ENCODE measurements around the gene RUNDC1. TPM values are rescaled to one million over a fixed set of nuclear protein-coding genes. Genes with fewer than 3 reads are reported as not detected.
"Not testable (repeated sequence)": the region's sequence is repeated elsewhere in the genome, so short reads cannot be mapped to it uniquely, and the experiment has no call there.

The RUNDC1 gene
- total RNA-seq, 1 donor from 2014 or later: 12.5 TPM

DNA sequence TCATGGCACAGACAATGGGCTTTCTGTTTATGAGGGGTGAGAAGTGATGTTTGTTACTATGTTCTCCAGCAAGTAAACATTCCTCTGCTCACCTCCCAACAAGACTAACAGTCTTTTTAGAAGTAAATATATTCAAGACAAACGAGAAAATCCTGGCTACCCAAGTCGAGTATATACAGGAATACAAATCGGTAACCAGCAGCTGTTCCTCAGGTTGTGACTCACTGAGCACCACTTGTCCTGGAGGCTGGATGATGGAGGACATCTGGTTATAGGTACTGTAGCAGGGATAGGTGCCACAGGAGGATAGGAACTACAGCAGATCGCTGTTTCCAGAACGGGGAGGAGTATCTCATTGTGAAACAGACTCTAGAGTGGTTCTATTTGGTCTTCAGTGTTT is 12.5 kb downstream of the RUNDC1 start:
- TF ChIP-seq, protein P1, sequence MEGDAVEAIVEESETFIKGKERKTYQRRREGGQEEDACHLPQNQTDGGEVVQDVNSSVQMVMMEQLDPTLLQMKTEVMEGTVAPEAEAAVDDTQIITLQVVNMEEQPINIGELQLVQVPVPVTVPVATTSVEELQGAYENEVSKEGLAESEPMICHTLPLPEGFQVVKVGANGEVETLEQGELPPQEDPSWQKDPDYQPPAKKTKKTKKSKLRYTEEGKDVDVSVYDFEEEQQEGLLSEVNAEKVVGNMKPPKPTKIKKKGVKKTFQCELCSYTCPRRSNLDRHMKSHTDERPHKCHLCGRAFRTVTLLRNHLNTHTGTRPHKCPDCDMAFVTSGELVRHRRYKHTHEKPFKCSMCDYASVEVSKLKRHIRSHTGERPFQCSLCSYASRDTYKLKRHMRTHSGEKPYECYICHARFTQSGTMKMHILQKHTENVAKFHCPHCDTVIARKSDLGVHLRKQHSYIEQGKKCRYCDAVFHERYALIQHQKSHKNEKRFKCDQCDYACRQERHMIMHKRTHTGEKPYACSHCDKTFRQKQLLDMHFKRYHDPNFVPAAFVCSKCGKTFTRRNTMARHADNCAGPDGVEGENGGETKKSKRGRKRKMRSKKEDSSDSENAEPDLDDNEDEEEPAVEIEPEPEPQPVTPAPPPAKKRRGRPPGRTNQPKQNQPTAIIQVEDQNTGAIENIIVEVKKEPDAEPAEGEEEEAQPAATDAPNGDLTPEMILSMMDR (IDR thresholded peaks at IDR 0.05): no peak
- H3K27ac Mint-ChIP-seq (ENCODE audit: unreplicated experiment): no peak overlapping the region
- H3K36me3 Mint-ChIP-seq (ENCODE audit: unreplicated experiment): peaks cover 37% of the 10 kb centered on the region
- H3K4me3 Mint-ChIP-seq (ENCODE audit: unreplicated experiment): no peak overlapping the region
- no peak for DNase-seq (ENCODE audit: extremely low spot score, unreplicated experiment)
- H3K27me3 Mint-ChIP-seq (ENCODE audit: unreplicated experiment): no peaks in the 10 kb centered on the region
- no peaks in the 10 kb centered on the region for H3K9me3 Mint-ChIP-seq (ENCODE audit: unreplicated experiment)
- peaks cover 28% of the 10 kb centered on the region for H3K4me1 Mint-ChIP-seq (ENCODE audit: unreplicated experiment)

DNA sequence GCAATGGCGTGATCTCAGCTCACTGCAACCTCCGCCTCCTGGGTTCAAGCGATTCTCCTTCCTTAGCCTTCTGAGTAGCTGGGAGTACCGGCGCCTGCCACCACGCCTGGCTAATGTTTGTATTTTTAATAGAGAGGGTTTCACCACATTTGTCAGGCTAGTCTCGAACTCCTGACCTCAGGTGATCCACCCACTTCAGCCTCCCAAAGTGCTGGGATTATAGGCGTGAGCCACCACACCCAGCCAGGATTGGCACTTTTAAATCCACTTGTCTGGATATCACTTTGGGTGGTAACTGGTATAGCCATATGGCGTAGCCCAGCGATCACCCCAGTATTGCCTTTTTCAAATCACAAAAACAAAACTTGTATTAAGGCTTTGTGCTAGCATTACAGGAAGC is 13.5 kb downstream of the RUNDC1 start:
- not testable (repeated sequence) for DNase-seq (ENCODE audit: extremely low spot score, unreplicated experiment); H3K27ac Mint-ChIP-seq (ENCODE audit: unreplicated experiment); H3K9me3 Mint-ChIP-seq (ENCODE audit: unreplicated experiment); H3K27me3 Mint-ChIP-seq (ENCODE audit: unreplicated experiment); H3K4me3 Mint-ChIP-seq (ENCODE audit: unreplicated experiment)
- Mint-ChIP-seq H3K4me1 (ENCODE audit: unreplicated experiment) (peaks cover 30% of the 10 kb centered on the region), H3K36me3 (ENCODE audit: unreplicated experiment) (peaks cover 29% of the 10 kb centered on the region)

DNA sequence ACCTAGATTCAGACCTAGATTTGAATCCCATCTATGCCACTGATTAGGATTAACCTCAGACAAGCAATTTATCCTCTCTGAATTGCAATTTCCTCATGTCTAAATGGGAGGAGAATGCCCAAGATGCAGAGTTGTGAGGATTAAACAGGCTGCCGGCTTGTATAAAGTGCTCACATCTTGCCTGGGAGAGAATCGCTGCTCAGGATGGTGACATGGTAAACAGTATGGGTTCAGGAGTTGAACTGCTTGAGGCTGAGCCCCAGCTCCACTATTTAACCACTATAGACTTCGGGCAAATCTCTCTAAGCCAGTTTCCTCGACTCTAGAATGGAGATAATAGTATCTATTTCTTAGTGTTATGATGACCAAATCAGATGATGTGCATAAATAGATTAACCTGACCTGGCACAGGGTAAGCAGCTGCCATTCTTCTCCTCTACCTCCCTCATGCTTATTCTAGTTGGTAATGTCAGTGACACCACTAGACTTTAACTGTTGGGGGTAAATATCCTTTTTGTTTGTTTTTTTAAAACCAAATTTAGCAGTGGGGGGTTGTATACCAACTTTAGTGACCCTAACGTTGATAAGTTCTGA is 17.1 kb downstream of the RUNDC1 start:
- H3K27ac Mint-ChIP-seq (ENCODE audit: unreplicated experiment): peak overlapping the region; percentile 96
- peaks cover 32% of the 10 kb centered on the region for H3K4me1 Mint-ChIP-seq (ENCODE audit: unreplicated experiment)
- TF ChIP-seq, protein P1 (IDR thresholded peaks at IDR 0.05): no peak
- peaks cover 27% of the 10 kb centered on the region for H3K36me3 Mint-ChIP-seq (ENCODE audit: unreplicated experiment)
- H3K9me3 Mint-ChIP-seq (ENCODE audit: unreplicated experiment): no peaks in the 10 kb centered on the region
- no peak for DNase-seq (ENCODE audit: extremely low spot score, unreplicated experiment)
- H3K27me3 Mint-ChIP-seq (ENCODE audit: unreplicated experiment): no peaks in the 10 kb centered on the region
- peak overlapping the region; percentile 98 for H3K4me3 Mint-ChIP-seq (ENCODE audit: unreplicated experiment)

DNA sequence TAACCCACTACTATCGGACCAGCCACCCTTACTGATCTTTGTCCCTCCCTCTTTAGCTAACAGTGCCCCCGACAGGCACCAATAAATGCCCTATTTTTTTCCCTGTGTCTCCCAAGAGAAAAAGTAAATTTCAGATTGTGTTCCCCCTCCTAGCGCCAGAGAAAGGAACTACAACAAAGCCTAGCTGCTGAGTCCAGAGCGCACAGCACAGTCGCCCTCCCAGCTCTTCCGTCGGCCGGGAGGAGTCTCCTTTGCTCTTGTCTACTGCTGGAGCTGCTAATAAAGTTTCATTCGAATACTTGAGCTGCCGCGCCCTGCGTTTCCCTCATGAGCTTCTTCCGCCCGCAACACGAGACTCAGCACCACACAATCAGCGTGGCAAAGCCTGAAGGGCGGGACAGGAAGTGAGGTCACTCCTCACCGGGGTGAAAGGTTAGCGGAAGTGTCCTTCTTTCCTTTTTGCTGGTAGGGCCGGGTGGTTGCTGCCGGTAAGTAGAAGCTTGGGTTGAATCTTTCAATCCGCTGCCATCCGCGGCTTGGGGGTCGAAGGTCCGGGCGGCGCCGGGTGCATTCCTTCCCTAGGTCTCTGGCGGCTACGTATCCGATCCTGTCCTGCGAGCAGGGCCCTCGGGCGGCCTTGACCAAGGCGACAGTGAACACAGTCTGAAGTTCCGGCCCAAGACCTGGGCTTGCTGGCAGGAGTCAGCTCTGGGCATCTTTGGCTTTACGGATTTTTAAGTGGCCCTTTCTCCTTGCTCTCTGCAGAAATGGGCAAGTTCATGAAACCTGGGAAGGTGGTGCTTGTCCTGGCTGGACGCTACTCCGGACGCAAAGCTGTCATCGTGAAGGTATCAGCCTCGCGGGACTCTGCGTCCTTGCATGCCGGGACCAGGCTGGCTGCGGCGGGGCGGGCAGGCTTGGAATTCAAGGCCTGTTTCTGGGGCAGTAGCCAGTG is 17.9 kb downstream of the RUNDC1 start, which contains the start of gene RPL27:
Gene RPL27, plus strand, starts transcription at position 436 of the 955 bp plus-strand sequence. Its CDS starts 332 bp downstream, at position 768.
- Mint-ChIP-seq H3K27ac (ENCODE audit: unreplicated experiment) (peak within 1 kb of the TSS; percentile 96), H3K4me1 (ENCODE audit: unreplicated experiment) (peaks cover 32% of the 10 kb centered on the region), H3K36me3 (ENCODE audit: unreplicated experiment) (peaks cover 31% of the 10 kb centered on the region), H3K27me3 (ENCODE audit: unreplicated experiment) (no peaks in the 10 kb centered on the region), H3K9me3 (ENCODE audit: unreplicated experiment) (no peaks in the 10 kb centered on the region), H3K4me3 (ENCODE audit: unreplicated experiment) (peak within 1 kb of the TSS; percentile 98)
- TF ChIP-seq, protein P1 (IDR thresholded peaks at IDR 0.05): peak; percentile 78
- peak; percentile 98 for DNase-seq (ENCODE audit: extremely low spot score, unreplicated experiment)

DNA sequence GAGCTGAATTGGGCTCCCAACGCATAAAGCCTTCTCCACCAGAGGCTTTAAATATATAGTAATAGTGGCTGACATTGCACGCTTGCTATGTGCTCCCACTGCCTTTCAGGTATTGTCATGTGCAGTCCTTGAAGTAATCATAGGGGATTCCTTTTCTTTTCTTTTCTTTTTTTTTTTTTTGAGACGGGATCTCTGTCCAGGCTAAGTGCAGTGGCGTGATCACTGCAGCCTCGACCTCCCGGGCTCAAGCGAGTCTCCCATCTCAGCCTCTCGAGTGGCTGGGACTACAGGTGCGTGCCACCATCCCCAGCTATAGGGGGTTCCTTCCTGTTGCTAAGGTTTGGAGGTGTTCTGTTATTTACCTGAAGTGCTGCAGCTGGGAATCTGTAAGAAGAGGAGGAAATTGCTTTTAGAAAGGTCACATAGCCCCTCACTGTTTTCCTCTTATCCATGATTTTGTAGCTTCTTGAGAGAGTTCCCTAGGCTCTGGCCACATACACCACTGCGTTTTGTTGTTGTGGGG is 18.7 kb downstream of the RUNDC1 start:
- peak overlapping the region; percentile 96 for H3K27ac Mint-ChIP-seq (ENCODE audit: unreplicated experiment)

DNA sequence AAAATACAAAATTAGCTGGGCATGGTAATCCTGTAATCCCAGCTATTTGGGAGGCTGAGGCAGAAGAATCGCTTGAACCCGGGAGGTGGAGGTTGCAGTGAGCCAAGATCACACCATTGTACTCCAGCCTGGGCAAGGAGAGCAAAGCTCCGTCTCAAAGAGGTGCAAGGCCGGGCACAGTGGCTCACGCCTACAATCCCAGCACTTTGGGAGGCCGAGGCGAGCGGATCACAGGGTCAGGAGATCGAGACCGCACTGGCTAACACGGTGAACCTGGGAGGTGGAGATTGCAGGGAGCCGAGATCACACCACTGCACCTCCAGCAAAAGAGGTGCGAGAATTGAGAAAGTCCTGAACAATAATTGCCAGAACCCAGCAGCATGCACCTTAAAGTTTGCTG is 20.5 kb downstream of the RUNDC1 start:
- Mint-ChIP-seq H3K27ac (ENCODE audit: unreplicated experiment) (peak overlapping the region; percentile 18), H3K4me1 (ENCODE audit: unreplicated experiment) (peaks cover 32% of the 10 kb centered on the region), H3K36me3 (ENCODE audit: unreplicated experiment) (peaks cover 20% of the 10 kb centered on the region)
- not testable (repeated sequence) for DNase-seq (ENCODE audit: extremely low spot score, unreplicated experiment); H3K27me3 Mint-ChIP-seq (ENCODE audit: unreplicated experiment); H3K4me3 Mint-ChIP-seq (ENCODE audit: unreplicated experiment); H3K9me3 Mint-ChIP-seq (ENCODE audit: unreplicated experiment)

More for the DNA sequence above, 18.7 kb downstream of the RUNDC1 start:
- TF ChIP-seq, protein P1 (IDR thresholded peaks at IDR 0.05): no peak
- H3K27me3 Mint-ChIP-seq (ENCODE audit: unreplicated experiment): no peaks in the 10 kb centered on the region
- DNase-seq (ENCODE audit: extremely low spot score, unreplicated experiment): no peak
- peak overlapping the region; percentile 98 for H3K4me3 Mint-ChIP-seq (ENCODE audit: unreplicated experiment)
- H3K9me3 Mint-ChIP-seq (ENCODE audit: unreplicated experiment): no peaks in the 10 kb centered on the region
- peaks cover 32% of the 10 kb centered on the region for H3K4me1 Mint-ChIP-seq (ENCODE audit: unreplicated experiment)
- H3K36me3 Mint-ChIP-seq (ENCODE audit: unreplicated experiment): peaks cover 31% of the 10 kb centered on the region

Measured in osteocyte (in vitro differentiated cells).